Measurements from ENCODE around the gene KLHDC8A.
A peak's percentile ranks its signal among the peaks of the same experiment; 100 is the strongest.
"Not testable (repeated sequence)": the region's sequence is repeated elsewhere in the genome, so short reads cannot be mapped to it uniquely, and the experiment has no call there.

Gene KLHDC8A

DNA sequence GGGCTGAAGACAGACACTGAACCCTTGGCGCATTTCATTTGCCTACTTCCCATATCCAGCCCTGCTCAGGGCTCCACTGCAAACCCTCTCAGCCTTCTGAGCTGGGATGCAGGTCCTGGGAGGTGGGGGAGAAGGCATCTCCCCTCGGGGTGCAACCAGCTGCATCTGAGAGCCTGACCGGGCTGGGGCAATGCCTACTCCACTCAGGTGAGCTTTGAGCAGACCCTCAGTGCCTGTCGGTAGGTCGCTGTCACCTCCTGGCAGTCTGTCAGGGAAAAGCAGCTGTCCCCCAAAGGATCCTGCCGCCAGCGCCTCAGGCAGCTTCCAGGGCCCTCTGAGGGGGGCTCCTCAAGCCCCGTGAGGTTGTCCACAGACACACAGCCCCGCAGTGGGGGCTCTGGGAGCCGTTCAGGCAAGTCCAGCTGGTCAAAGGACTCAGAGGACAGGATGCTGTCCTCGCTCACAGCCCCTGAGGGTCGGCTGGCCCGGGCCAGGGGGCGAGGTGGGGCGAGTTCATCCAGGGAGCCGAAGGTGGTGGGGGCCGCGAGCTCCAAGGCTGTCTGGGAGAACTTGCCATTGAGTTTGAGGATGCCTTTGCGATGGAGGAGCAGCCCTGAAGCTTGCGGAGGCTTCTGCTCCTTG is 53.4 kb downstream of the KLHDC8A start:
- Mint-ChIP-seq H3K27me3 (no peaks in the 10 kb centered on the region), H3K4me1 (peaks cover 70% of the 10 kb centered on the region), H3K4me3 (no peak overlapping the region), H3K9me3 (no peaks in the 10 kb centered on the region), H3K27ac (no peak overlapping the region)
- no peak for ATAC-seq
- DNase-seq = no peak

DNA sequence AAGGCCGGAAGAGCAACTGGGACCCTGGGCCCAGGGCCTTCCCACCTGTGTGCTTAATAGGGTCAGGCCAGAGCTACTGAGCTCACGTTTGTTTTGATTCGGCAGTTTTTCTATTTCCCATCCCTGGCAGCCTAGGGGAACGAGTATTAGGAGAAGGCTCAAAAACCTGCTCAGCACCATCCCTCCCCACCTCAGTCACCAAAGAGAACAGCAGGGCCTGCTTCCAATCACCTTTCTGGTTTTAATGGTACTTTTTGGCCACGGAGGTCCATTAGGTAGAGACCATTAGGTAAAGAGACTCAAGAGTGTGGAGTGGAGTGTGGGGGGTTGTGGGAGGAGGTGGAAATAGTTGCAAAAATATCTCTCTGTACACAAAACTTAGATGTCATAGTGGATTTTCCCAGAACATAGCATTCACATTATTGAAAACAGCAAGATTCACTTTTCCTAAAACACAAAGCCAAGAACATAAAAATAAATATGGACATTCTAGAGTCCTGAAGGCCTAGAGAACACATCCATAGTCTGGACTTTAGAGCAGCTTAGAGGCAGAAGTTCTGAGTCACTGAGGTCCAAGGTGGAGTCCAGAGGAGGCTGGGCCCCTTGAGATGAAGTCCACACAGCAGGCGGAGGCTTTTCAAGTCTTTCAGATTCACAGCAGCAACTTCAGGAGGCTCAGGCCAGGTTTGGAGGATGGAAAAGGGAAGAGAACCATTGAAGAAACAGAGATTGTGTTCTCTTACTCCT is 54.7 kb downstream of the KLHDC8A start:
- peak overlapping the region; percentile 11 to 93 for H3K27ac Mint-ChIP-seq
- H3K4me1 Mint-ChIP-seq = peaks cover 79% of the 10 kb centered on the region
- no peak for ATAC-seq
- no peaks in the 10 kb centered on the region for H3K9me3 Mint-ChIP-seq
- H3K4me3 Mint-ChIP-seq = no peak overlapping the region
- no peak for DNase-seq
- no peaks in the 10 kb centered on the region for H3K27me3 Mint-ChIP-seq

DNA sequence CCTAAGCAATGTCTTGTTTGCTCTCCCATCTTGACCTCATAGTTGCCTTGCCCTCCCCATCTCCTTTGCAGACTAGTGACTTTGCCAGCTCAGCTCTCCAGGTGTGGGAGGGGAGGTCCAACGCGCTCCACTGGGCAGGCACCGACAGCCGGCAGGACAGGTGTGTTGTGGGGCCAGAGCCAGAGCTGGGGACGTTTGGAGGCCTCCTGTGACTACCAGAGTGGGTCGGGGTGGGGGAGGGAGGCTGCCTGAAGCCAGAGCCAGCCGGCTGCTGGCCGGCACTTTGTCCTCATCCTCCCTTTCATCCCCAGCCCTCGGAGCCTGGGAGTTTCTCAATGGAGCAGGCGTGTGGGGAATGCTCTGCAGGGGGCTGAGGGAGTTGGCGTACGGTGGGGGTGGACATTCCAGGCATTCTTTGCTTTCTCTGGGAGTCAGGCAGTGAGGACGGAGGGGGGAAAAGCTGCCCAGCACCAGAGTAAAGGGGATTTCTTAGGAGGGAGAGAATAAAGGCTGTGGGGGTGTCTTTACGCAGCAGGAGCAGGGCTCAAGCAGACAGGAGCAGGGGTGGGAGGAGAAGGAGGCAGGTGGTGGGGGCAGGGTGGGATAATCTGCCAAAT is 55.4 kb downstream of the KLHDC8A start:
- no peak overlapping the region for H3K27ac Mint-ChIP-seq
- ATAC-seq = no peak

DNA sequence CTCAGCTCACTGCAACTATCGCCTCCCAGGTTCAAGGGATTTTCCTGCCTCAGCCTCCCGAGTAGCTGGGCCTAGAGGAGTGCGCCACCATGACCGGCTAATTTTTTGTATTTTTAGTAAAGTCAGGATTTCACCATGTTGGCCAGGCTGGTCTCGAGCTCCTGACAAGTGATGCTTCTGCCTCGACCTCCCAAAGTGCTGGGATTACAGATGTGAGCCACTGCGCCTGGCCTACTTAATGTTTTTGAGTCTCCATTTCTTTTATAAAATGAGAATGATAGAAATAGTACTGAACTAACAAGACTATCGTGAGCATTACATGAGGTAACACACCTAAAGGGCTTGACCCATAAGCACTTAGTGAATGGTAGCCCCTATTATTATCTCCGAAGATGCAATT is 56.6 kb downstream of the KLHDC8A start:
- H3K27ac Mint-ChIP-seq = no peak overlapping the region
- H3K4me1 Mint-ChIP-seq = peaks cover 82% of the 10 kb centered on the region

More for the DNA sequence above, 55.4 kb downstream of the KLHDC8A start:
- no peaks in the 10 kb centered on the region for H3K27me3 Mint-ChIP-seq
- no peak overlapping the region for H3K4me3 Mint-ChIP-seq
- peaks cover 79% of the 10 kb centered on the region for H3K4me1 Mint-ChIP-seq
- no peaks in the 10 kb centered on the region for H3K9me3 Mint-ChIP-seq
- DNase-seq = no peak

DNA sequence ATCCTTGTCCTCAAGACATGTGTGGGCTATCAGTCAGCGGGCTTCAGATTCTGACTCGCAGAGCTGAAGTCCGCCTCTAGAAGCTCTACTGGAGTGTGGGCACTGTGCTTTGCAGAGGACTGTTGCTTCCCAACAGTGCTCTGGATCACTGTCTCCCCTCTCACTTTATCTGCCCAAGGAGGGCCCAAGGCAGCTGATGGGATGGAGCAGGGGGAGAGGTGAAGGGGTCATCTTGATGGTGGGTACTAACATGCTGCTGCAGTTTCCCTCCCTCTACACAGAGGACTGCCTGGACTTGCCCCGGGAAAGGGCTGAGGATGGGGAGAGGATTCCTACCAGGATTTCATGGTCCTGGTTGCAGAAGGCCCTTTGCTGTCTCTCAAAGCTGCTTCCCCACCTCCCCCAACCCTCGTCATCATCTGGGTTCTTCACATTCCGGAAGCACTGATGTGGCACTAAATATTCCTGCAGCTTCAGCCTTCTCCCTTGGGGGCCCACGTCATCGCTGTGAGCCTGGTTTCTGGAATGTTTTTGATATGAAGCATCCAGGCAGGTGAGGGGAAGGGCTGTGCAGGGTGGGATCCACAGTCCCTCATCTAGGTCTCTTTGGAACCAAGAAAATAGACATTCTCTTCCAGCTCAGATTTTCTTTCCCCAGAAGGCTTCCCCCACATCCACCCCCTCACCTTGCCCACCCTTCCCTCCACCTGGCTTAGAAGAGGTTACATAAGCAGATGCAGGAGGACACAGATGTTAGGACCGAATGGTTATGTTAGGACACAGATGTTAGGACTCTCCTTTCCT is 58.3 kb downstream of the KLHDC8A start:
- Mint-ChIP-seq H3K27ac (peak overlapping the region in 1 of 2 donors; percentile 79), H3K27me3 (no peaks in the 10 kb centered on the region), H3K4me3 (no peak overlapping the region), H3K9me3 (no peaks in the 10 kb centered on the region), H3K4me1 (peaks cover 85% of the 10 kb centered on the region)
- peak; percentile 41 for ATAC-seq
- DNase-seq = no peak

More for the DNA sequence above, 56.6 kb downstream of the KLHDC8A start:
- ATAC-seq (no peak), DNase-seq (no peak)
- H3K9me3 Mint-ChIP-seq = no peaks in the 10 kb centered on the region
- H3K27me3 Mint-ChIP-seq = no peaks in the 10 kb centered on the region
- no peak overlapping the region for H3K4me3 Mint-ChIP-seq

DNA sequence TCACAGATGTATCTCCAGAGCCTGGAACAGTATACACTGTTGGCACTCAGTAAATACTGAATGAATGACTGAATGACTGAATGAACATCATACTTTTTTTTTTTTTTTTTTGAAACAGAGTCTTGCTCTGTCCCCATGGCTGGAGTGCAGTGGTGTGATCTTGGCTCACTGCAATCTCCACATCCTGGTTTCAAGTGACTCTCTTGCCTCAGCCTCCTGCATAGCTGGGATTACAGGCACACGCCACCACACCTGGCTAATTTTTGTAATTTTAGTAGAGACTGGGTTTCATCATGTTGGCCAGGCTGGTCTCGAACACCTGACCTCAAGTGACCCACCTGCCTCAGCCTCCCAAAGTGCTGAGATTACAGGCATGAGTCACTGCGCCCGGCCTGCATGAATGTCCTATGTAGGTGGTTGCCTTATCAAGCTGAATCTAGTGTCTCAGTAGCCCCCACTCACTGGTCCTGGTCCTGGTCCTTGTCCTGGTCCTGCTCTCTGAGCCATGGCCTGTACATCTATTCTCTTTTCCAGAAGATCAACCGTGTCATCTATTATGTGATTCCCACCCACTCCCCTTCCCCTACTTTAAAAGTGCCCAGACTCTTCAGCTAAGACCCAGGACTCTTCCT is 59.1 kb downstream of the KLHDC8A start:
- peak overlapping the region; percentile 9 to 31 for H3K27ac Mint-ChIP-seq
- H3K27me3 Mint-ChIP-seq = not testable (repeated sequence)

DNA sequence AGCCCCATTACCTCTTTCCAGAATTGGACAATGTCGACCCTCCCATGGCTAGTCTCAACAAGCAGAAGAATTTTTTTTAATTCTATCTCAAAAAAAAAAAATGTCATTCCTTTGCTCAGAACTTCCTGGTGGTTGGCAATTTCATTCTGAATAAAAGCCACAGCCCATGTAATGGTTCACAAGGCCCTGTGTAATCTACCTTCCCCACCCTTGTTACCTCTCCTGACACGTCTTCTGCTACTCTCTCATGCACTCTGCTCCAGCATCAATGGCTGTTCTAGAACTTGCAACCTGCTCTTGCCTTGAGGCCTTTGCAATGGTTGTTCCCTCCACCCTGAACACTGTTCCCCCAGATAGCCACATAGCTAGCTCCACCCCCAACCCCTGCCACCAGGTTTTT is 60.6 kb downstream of the KLHDC8A start:
- Mint-ChIP-seq H3K9me3 (no peaks in the 10 kb centered on the region), H3K27ac (peak overlapping the region in 1 of 2 donors; percentile 53), H3K4me1 (peaks cover 90% of the 10 kb centered on the region), H3K27me3 (no peaks in the 10 kb centered on the region), H3K4me3 (peak overlapping the region in 1 of 2 donors; percentile 11)
- DNase-seq (no peak), ATAC-seq (no peak)

More for the DNA sequence above, 59.1 kb downstream of the KLHDC8A start:
- not testable (repeated sequence) for H3K4me3 Mint-ChIP-seq, ATAC-seq, H3K9me3 Mint-ChIP-seq, DNase-seq
- peaks cover 92% of the 10 kb centered on the region for H3K4me1 Mint-ChIP-seq

DNA sequence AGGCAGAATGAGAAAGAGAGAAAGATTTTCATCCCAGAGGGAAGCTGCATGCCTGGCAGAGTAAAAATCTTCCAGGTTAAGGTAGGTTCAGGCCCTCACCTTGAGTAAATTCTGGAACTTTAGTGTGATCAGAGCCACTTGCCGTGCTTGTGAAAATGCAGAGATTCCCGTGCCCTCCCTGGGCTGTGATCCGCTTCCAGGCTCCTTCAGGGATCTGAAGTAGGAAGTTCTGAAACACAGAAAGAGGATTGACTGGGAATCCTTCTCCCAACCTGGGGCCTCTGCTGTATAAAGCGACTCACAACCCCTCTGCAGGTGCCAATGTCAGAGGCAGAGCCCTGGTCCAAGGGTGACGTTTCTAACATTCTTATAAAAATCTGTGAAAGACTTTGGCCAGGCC is 61.8 kb downstream of the KLHDC8A start:
- Mint-ChIP-seq H3K4me1 (peaks cover 83% of the 10 kb centered on the region), H3K27ac (no peak overlapping the region), H3K4me3 (no peak overlapping the region), H3K9me3 (no peaks in the 10 kb centered on the region), H3K27me3 (no peaks in the 10 kb centered on the region)
- DNase-seq (no peak), ATAC-seq (no peak)

DNA sequence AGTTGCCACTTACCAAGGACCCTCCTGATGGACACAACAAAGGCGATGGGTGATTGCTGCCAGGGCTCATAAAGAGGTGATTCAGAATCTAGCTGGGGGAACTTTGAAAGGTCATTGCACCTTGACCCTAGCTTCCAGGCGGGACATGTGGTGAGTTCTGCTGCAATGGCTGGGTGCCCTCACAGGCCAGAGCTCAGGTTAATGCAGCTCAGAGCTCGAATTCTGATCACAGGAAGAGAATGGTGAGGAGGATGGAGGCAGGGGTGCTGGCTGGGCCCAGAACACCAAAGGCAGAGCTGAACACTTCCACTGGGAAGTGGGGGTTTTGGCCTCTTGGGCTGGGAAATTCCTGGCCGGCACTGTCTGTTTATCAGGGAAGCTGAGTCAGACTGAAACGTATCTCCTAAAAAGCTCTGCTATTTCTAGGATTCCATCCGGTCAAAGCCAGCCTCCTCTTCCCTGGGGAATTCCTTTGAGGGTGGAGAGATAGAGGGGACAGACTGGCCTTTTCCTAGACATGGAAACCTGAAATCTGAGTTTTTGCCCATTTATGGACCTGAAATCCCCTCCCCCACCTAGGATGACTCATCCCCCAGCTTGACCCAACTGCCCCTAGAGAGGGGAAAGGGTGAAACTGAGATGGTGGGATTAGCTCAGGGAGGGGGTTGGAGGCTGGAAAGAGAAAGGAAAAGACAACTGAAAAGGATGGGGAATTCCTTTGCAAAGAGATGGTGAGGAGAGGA is 62.4 kb downstream of the KLHDC8A start:
- peak overlapping the region in 1 of 2 donors; percentile 59 for H3K27ac Mint-ChIP-seq
- no peak for DNase-seq
- peaks cover 86% of the 10 kb centered on the region for H3K4me1 Mint-ChIP-seq
- H3K9me3 Mint-ChIP-seq = no peaks in the 10 kb centered on the region
- H3K27me3 Mint-ChIP-seq = no peaks in the 10 kb centered on the region
- peak overlapping the region in 1 of 2 donors; percentile 13 for H3K4me3 Mint-ChIP-seq
- ATAC-seq = no peak

DNA sequence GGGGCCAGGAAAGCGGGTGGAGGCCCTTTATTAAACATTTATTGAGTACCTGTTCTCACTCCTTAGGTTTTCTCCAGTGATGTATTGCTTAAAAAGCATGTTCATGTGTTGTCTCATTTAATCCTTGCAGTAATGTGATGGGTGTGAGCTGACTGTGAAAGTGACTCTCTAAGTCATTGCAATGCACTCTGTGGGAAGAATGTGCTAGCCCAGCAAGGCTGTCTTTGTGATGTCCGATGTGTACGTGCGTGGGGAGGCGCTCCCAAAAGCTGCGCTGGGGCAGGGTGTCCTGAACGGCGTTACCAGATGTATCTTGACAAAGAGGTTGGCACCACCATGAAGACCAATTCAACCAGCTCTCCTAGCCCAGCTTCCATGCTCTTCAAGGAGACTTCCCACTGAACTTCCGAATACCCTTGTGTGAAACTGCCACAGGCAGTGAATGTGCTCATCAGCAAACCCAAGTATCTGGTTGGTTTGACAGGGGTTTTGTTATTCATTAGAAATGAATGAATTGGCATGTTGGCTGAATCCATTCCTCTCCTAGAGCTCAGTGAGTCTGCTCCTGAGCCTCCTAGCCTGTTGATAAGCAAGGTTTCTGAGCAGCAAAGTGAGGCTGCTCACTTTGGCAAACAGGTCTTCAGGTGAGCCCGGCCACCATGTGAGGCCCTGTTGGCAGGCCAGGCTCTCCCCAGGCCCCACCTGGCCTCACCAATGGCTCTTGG is 63.2 kb downstream of the KLHDC8A start:
- Mint-ChIP-seq H3K27me3 (no peaks in the 10 kb centered on the region), H3K4me3 (no peak overlapping the region), H3K27ac (no peak overlapping the region), H3K4me1 (peaks cover 86% of the 10 kb centered on the region), H3K9me3 (no peaks in the 10 kb centered on the region)
- DNase-seq (no peak), ATAC-seq (no peak)

DNA sequence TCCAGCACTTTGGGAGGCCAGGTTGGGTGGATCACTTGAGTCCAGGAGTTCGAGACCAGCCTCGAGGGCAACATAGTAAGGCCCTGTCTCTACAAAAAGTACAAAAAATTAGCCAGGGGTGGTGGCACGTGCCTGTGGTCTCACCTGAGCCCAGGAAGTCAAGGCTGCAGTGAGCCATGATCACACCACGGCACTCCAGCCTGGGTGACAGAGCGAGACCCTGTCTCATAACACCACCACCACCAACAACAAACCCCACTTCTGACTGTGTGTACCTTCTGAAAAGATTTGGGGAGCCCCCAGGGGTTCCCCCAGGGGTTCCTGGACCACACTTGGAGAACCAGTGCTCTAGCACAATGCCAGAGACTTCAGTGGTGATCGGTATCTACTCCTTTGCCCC is 65.1 kb downstream of the KLHDC8A start:
- peak; percentile 33 for ATAC-seq
- H3K9me3 Mint-ChIP-seq = no peaks in the 10 kb centered on the region
- DNase-seq = peak in 1 of 2 donors; percentile 46
- H3K4me1 Mint-ChIP-seq = peaks cover 86% of the 10 kb centered on the region
- H3K27me3 Mint-ChIP-seq = no peaks in the 10 kb centered on the region
- H3K27ac Mint-ChIP-seq = no peak overlapping the region
- no peak overlapping the region for H3K4me3 Mint-ChIP-seq

DNA sequence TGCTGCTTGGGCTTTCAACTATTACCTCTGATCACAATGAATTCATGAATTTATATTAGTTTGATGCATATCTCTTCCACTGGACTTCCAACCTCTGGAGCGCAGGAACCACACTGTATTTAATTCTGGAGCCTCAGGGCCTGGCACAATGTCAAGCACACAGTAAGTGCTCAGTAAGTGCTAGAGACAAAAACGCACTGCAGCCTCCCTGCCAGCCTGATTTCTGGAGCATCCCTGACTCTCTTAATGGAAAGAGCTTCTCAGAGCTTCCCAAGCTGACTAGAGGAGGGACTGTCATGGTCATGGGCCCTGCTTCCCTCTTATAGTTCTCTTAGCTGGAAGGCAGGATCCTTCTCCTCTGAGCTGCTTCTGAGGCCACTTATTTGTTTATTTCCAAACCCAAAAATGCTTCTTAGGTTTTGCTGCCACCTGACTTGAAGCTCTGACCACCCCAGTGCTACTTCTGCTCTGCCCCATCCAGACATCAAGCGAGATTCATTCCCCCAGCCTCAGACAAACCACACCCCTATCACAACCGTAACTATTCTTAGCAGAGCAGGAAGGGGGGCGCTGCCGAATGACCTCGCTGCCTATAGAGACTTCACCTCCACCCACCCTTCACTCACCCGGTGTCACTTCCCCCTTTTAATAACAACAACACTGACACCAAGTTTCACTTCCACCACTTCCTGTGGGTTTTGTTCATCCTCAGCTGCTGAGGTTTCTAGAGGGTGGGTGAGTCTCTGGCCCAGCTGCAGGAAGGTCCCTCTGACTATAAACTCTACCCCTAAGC is 68.8 kb downstream of the KLHDC8A start:
- Mint-ChIP-seq H3K4me3 (peak overlapping the region; percentile 58 to 65), H3K27me3 (peaks cover 4% of the 10 kb centered on the region), H3K9me3 (no peaks in the 10 kb centered on the region), H3K4me1 (peaks cover 86% of the 10 kb centered on the region), H3K27ac (peak overlapping the region in 1 of 2 donors; percentile 55)
- ATAC-seq = peak; percentile 82
- peak; percentile 85 to 91 for DNase-seq

DNA sequence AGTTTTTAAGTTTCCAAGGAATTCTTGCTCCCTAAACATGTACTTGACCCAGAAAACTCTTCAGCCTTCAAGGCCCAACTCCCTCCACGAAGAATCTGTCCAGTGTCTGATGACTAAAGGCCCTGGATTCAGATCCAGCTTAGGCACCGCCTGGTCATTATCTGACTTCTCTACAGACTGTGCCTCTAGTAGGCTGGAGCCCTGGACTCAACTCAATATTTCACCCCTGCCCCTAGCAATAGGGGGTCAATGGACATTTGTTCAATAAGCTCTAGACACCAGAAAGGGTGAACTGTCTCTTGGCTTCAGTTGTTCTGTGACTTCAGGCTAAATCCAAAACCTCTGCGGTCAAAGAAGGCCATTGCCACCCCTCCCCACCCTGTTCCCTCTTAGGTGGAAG is 69.6 kb downstream of the KLHDC8A start:
- DNase-seq (no peak), ATAC-seq (no peak)
- Mint-ChIP-seq H3K4me3 (peak overlapping the region in 1 of 2 donors; percentile 65), H3K27ac (no peak overlapping the region), H3K27me3 (peaks cover 13% of the 10 kb centered on the region), H3K9me3 (no peaks in the 10 kb centered on the region), H3K4me1 (peaks cover 88% of the 10 kb centered on the region)
